ENCODE results near the gene RPTOR.

- TF ChIP-seq, protein P1, sequence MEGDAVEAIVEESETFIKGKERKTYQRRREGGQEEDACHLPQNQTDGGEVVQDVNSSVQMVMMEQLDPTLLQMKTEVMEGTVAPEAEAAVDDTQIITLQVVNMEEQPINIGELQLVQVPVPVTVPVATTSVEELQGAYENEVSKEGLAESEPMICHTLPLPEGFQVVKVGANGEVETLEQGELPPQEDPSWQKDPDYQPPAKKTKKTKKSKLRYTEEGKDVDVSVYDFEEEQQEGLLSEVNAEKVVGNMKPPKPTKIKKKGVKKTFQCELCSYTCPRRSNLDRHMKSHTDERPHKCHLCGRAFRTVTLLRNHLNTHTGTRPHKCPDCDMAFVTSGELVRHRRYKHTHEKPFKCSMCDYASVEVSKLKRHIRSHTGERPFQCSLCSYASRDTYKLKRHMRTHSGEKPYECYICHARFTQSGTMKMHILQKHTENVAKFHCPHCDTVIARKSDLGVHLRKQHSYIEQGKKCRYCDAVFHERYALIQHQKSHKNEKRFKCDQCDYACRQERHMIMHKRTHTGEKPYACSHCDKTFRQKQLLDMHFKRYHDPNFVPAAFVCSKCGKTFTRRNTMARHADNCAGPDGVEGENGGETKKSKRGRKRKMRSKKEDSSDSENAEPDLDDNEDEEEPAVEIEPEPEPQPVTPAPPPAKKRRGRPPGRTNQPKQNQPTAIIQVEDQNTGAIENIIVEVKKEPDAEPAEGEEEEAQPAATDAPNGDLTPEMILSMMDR (IDR thresholded peaks at IDR 0.05; ENCODE audit: insufficient read depth, low read length), result no peak
- TF ChIP-seq REST (IDR thresholded peaks at IDR 0.05; ENCODE audit: insufficient replicate concordance, low read depth) (no peak), POLR2AphosphoS5 (IDR thresholded peaks at IDR 0.05; ENCODE audit: low read depth) (no peak)
These were observed 198.6 kb downstream of the RPTOR start for GRCh38 chr17:80743181-80743771.
